ENCODE measurements around the gene ZNF496.
"Not testable (repeated sequence)": the region's sequence is repeated elsewhere in the genome, so short reads cannot be mapped to it uniquely, and the experiment has no call there.

Gene ZNF496

DNA sequence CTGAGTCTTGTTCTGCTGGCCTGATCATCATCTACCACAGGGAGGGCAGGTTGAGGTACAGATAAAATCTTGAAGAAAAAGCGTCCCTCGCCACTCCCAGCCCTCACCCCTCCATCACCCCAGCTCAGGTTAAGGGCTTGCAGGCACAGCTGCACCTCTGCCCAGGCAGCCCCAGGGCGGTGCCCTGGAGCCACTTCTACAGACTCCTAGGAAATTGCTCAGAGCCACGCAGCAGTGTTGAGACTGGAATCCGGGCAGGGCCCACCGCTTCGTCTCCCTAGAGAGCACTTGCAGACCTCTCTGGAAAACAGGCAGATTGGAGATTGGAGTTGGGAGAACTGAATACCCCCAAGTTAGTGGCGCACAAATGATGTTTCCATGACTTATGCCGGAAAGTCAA lies 40.5 kb downstream of the ZNF496 start:
- peak; percentile 40 for DNase-seq

DNA sequence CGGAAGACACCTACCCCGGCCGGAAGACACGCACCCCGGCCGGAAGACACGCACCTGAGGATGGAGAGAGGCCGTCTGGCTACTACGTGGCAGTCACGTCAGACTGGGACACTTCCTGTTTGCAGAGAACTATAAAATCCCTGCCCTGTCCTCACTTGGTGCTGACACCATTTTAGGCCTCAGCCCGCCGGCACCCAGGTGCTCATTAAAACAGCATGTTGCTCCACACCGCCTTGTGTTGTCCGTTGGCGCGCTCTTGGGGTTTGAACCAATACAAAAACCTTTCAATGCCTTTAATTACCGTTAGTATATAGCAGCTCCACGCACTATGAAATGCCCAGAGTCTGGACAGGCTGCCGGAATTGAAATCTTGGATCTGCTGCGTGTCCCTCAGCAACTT lies 41.1 kb downstream of the ZNF496 start:
- DNase-seq, result peak; percentile 17

GRCh38 chr1:247289274-247289892 lies 42.3 kb downstream of the ZNF496 start:
- peak; percentile 6 for DNase-seq

- peak; percentile 4 for DNase-seq
These were observed 43.3 kb downstream of the ZNF496 start for GRCh38 chr1:247288341-247288740.

DNA sequence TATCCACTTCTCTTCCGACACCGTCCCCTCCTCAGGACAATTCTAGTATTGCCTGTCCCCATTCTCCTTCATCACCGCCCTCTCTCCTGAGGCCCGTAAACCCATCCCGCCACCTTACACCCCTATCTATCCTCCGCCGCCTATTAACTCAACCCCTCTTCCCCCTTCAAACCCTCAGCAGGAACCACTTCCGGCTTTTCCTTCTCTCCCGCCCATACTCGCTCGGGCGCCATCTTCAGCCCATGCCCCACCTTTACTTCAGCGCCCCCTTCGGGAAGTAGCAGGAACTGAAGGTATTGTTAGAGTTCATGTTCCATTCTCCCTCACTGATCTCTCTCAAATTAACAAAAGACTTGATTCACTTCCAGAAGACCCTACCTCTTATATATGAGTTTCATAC lies 44.2 kb downstream of the ZNF496 start:
- peak; percentile 29 for DNase-seq

GRCh38 chr1:247286134-247286670 lies 45.5 kb downstream of the ZNF496 start:
- peak; percentile 30 for DNase-seq

DNA sequence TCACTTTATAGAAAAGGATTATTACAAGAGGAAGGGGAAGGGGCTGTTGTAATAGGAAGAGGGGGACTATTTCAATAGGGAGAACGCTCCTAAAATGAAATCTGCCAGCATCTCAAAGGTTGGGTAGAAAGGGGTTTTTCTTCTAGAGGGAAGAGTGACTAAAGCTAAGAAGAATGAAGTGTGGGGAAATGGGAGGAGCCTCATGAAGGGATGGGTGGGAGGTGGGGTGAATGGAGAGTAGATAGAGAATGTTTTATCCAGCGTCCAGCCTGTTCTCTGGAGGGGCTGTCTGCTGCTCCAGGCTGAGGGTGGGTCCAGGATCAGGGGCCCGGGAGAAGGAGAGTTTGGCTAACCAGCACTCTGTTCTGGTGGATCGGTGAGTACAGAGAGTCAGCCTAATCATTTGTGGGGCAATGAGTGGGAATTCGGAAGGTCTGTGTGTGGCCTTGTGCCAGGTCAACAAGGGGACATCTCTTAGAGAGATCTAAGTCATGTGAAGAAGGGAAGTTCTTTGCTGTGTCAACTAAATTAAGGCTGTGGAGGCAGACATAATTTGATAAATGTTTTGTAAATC lies 50.6 kb downstream of the ZNF496 start:
- no peak for DNase-seq

- DNase-seq, result no peak
These were observed 54.5 kb downstream of the ZNF496 start for GRCh38 chr1:247277191-247277590.

DNA sequence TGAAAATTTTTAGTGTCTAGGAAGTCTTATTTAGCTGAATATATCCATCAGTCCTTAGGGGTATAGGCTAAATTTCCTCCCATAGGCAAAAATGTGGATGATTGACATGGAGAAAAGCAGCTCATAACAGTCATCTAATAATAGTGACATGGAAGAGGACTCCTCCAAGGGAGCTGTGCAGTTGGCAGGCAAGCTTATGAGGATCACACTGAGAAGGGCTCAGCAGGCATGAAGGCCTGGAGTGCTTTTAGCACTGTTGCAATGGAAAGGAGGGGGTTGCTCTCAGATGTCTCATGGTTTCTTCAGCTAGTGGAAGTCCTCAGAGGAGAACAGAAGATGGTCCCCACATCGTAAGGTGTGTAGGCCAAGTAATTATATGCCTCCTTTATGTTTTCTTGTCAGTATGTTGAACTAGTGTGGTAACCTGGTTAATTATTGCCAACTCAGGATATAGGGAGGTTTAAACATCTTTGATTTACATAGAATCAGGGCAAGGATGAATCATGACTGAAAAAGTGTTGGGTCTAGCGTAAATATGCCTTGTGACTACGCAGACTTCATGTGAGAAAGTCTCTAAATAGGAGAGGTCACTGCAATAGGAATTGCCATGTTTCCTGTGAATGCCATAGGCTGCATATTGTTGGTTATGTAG lies 56.9 kb downstream of the ZNF496 start:
- DNase-seq, result no peak

DNA sequence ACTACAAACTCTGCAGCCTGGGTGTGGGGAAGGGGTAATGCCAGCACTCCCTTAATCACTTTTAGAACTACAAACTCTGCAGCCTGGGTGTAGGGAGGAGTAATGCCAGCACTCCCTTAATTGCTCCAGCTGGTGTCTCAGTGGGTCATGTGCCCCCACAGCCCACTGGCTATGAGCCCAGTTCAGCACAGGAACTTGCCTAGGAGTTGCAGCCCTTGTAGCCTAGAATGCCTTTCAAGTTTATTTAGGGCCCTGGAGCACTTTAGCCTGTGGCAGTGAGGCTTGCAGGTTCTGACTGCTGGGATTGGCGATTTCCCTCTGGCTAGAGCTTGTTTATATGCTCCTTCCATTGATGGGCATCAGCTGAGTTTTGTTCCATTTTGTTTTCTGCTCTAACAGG lies 58.7 kb downstream of the ZNF496 start:
- DNase-seq, result no peak

DNA sequence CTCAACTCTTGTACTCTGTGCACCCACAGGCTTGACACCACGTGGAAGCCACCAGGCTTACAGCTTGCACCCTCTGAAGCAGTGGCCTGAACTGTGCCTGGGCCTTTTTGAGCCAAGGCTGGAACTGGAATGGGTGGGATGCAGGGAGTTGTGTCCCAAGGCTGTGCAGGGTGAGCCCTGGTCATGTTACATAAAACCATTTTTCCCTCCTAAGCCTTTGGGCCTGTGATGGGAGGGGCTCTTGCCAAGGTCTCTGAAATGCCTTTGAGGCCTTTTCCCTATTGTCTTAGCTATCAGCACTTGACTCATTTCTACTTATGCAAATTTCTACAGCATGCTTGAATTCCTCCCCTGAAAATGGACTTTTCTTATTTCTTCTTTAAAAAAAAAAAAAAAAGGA lies 61.7 kb downstream of the ZNF496 start:
- DNase-seq, result no peak

GRCh38 chr1:247269133-247269532 lies 62.5 kb downstream of the ZNF496 start:
- no peak for DNase-seq

DNA sequence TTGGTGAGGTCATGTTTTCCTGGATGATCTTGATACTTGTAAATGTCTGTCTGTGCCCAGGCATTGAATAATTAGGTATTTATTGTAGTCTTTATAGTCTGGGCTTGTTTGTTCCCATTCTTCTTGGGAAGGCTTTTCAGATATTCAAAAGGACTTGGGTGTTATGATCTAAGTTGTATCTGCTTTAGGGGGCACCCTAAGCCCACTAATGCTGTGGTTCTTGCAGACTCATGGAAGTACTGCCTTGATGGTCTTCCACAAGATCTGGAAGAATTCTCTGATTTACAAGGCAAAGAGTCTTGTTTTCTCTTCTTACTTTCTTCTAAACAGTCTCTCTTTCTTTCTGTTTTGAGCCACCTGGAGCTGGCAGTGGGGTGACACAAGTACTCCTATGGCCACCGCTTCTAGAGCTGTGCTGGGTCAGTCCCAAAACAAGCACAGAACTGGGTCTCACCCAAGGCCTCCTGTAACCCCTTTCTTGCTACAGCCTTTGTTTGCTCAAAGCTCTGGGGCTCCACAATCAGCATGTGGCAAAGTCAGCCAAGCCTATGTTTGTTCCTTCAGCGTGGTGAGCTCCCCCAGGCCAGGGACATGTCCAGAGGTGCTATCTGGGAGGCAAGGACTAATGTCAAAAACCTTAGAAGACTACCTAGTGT lies 63.1 kb downstream of the ZNF496 start:
- no peak for DNase-seq

GRCh38 chr1:247266053-247266452 lies 65.6 kb downstream of the ZNF496 start:
- DNase-seq, result no peak

GRCh38 chr1:247255772-247256171 lies 75.9 kb downstream of the ZNF496 start, which contains the start of gene VN1R5:
VN1R5 (plus strand) TSS chr1:247256072.
- not testable (repeated sequence) for DNase-seq

GRCh38 chr1:247247568-247247967 lies 84.1 kb downstream of the ZNF496 start:
- no peak for DNase-seq
